GM10248 (cell line): ENCODE measurements around the gene INPP5D.

ENCODE experiments used
- CTCF ChIA-PET: fragments of 300-600 bp; sonication (Branson Sonifier 250); formaldehyde crosslinking; extraction: SDS; loops from one replicate; lab custom pipeline; 2021; ENCODE audit warnings: antibody characterized with exemption; lab: Yijun Ruan, JAX
- POLR2A ChIA-PET: fragments of 350-650 bp; sonication (Branson Sonifier 250); formaldehyde crosslinking; extraction: SDS; loops from one replicate; lab custom pipeline; 2020; ENCODE audit warnings: antibody characterized with exemption; lab: Yijun Ruan, JAX
- DNase-seq: peaks from one replicate; pipeline ENCODE4 v3.0.0; 2012; ENCODE audit errors: extremely low spot score
- TF ChIP-seq, protein P1 (sequence below): IDR thresholded peaks from 2 replicates; pipeline ENCODE4 v1.5.1; 2012; ENCODE audit warnings: mild to moderate bottlenecking, low read depth; ENCODE audit errors: extremely low read depth, missing control alignments, control extremely low read depth

Gene INPP5D

DNA sequence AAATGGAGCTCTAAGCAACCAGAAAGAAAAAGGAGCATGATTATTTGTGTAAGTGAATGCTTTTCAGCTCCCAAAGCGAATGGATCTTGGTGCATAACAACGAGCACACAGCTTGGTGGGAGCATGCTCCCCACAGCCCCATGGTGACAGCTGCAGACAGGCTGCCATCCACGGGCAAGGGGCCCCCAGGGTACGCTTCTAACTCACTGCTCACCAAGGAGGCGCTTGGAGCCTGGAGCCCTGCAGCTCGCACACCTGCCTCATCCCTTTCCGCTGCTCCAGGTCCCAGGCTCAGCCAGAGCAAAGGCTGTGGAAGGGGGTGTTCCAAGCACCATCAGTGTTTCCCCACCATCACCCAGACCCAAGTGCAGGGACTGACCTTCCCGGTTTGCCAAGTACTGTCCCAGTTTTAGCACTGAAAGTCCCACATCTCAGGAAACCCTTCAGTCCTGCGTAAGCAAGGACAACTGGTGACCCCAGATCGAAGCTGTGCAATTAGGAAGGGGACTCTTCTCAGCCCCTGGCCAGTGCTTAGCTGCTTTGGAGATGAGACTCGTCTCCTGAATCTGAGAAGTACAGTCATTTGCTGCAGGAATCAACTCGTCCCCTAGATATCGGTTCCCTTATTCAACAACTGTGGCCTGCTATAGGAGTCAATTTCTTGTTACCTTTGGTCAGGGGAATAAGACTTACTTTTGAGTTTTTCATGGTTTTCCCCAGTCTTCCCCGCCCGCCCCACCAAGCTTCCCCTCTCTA, 141.3 kb downstream of the INPP5D start:
- no peak for DNase-seq
- POLR2A ChIA-PET = no interaction called here
- TF ChIP-seq, protein P1, sequence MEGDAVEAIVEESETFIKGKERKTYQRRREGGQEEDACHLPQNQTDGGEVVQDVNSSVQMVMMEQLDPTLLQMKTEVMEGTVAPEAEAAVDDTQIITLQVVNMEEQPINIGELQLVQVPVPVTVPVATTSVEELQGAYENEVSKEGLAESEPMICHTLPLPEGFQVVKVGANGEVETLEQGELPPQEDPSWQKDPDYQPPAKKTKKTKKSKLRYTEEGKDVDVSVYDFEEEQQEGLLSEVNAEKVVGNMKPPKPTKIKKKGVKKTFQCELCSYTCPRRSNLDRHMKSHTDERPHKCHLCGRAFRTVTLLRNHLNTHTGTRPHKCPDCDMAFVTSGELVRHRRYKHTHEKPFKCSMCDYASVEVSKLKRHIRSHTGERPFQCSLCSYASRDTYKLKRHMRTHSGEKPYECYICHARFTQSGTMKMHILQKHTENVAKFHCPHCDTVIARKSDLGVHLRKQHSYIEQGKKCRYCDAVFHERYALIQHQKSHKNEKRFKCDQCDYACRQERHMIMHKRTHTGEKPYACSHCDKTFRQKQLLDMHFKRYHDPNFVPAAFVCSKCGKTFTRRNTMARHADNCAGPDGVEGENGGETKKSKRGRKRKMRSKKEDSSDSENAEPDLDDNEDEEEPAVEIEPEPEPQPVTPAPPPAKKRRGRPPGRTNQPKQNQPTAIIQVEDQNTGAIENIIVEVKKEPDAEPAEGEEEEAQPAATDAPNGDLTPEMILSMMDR = no peak
- CTCF ChIA-PET = interaction anchor here (1.2 to 2.0 kb wide), 5 partner anchors 9 to 147 kb away, joined by 3 to 7 read pairs (median 3); partner anchors contain the start of gene INPP5D

DNA sequence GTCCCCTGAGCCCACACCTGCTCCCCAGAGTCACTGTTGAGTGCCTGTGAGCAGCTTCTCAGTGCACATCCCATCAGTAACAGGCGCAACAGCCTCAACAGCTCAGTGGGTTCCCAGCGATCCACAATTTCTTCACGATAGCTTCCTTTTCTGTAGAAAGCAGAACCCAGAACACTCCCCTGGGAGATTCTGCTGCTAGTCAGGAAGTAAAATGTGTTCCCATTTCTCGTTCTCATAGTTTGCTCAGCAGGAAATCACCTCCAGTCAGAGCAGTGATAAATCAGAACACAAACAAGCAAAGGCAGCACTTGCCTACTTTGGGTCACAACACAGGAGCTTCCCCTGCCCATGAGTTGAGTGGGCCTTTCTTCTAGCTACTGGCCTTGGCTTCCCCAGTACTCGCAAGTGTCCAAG, 142.4 kb downstream of the INPP5D start:
- CTCF ChIA-PET = interaction anchor here (0.8 to 1.7 kb wide), 4 partner anchors 16 to 142 kb away, joined by 3 to 5 read pairs (median 3); partner anchors contain the start of gene INPP5D
- TF ChIP-seq, protein P1 = no peak
- POLR2A ChIA-PET = no interaction called here
- no peak for DNase-seq

DNA sequence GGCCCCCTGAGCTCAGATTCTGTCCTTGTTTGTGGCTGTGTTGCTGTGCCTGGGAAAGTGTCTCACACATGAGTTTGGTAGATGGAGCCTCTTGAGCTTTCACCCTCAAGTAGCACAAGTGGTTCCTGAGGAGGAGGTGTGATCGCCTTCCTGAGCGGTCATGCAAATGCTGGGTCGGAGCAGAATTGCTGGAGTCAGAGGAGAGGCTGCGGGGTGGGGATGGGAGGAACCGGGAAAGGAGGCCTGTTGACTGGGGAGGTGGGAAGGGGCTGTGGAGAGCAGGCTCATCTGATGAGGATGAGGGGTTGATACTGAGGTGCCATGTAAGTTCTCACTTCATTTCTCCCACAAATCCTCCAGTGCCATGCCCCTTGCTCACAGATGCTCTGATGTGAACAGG, 142.9 kb downstream of the INPP5D start:
- ChIA-PET CTCF (interaction anchor here (0.8 to 1.7 kb wide), 4 partner anchors 16 to 142 kb away, joined by 3 to 5 read pairs (median 3); partner anchors contain the start of gene INPP5D), POLR2A (no interaction called here)
- DNase-seq = no peak
- TF ChIP-seq, protein P1 = no peak

GRCh38 chr2:233204286-233204936, 144.3 kb downstream of the INPP5D start:
- TF ChIP-seq, protein P1 = no peak
- no peak for DNase-seq
- ChIA-PET CTCF (no interaction called here), POLR2A (interaction anchor here (0.6 kb wide), 1 partner anchor 31 kb away, joined by 3 read pairs; no protein-coding TSS in a partner anchor)

DNA sequence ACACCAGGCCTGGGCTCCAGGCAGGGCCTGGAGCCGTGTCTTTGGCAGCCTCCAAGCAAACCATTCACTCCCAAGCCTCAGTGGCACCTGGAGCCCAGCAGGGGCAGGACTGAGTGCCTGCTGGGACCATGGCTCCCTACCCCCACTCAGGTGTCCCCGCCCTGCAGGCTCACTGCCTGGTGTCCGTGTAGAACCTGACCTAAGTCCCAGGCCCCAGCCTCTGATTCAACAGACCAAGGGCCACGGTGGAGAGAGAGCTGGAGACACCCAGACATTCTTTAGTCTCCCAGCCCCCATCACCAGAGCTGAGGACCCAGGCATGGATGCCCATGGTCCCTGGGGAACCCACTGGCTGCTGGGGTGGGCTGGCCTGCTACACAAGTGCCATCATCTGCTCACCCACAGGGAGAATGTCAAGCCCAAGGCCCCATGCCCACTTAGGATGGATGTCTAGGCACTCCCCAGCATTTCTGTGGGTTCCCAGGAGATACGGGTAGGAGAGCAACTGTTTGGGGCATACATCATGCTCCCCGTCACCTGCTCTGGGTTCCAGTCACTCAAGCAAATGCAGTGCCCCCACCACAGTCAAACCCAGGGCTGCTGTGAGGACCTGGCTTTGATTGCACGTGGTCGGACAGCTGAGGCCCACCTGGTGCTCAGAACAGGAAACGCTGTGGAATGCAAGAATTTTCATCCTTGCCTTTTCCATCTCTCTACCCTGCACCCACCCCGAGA, 148.4 kb downstream of the INPP5D start:
- POLR2A ChIA-PET = no interaction called here

More for the DNA sequence above, 148.4 kb downstream of the INPP5D start:
- DNase-seq = no peak
- CTCF ChIA-PET = interaction anchor here (0.6 to 1.4 kb wide), 3 partner anchors 10 to 24 kb away, joined by 3 to 4 read pairs (median 3); no protein-coding TSS in a partner anchor
- TF ChIP-seq, protein P1 = no peak
